Pons (tissue), 1 donor: ENCODE results near the gene USP9X.
"Not testable (repeated sequence)": the region's sequence is repeated elsewhere in the genome, so short reads cannot be mapped to it uniquely, and the experiment has no call there.

Experiments
- DNase-seq: peaks from one replicate; pipeline ENCODE4 v3.0.0-alpha.2; 2016; ENCODE audit warnings: low spot score

The USP9X gene

GRCh38 chrX:41085512-41085877 lies 250 bp downstream of the USP9X start:
- DNase-seq: peak; percentile 17

GRCh38 chrX:41085878-41086626 lies 807 bp downstream of the USP9X start:
- DNase-seq: peak; percentile 22

DNA sequence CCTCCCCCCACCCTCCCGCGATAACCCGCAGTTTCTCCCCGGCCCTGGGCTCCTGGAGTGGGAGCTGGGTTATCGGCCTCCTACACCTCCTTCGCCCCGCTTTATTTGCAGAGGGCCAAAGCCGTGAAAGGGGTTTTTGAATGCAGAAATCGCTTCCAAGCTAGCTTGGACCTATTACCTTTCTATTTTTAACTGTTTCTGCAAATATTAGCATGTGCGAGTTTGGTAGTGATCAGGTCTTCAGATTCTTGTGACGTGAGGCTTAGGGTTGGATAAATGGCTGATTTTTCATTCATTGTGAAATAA lies 1.3 kb downstream of the USP9X start:
- peak; percentile 2 for DNase-seq

- no peak for DNase-seq
These were observed 2.0 kb downstream of the USP9X start for GRCh38 chrX:41087201-41087600.

GRCh38 chrX:41090568-41091238 lies 5.5 kb downstream of the USP9X start:
- no peak for DNase-seq

- DNase-seq: no peak
These were observed 7.5 kb downstream of the USP9X start for GRCh38 chrX:41092776-41093175.

DNA sequence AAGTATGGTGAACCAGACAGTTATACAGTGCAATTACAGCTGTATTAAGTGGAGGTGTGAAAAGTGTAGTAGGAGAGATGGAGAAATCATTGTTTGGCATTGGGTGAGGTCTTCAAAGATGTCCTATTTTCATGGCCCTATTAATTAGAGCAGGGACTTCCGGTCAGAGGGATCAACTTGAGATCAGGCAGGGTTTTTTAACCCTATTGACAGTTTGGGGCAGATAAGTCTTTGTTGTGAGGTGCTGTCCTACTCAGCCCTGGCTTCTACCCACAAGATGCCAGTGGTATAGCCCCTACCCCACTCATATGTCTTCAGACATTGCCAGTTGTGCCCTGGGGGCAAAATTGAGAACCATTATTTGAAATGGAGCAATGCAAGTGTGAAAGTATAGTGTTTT lies 9.9 kb downstream of the USP9X start:
- no peak for DNase-seq

DNA sequence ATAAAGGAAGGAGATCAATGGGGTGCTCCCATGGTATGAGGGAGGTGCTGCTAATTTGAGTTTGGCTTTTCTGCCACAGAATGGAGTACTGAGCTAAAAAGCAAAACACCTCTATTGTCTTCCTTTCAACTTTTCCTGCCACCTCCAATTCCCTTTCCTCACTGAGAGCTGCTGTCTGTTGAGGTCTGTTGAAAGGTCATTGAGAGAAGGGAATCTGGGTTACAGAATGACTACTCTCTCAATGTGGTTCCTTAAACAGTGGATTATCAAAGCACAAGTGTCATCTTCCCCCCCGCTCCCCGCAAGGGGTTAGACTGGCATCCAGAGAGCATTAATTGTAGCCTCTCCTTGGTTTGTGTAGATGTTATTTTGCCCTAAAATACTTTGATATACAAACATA lies 10.7 kb downstream of the USP9X start:
- no peak for DNase-seq

DNA sequence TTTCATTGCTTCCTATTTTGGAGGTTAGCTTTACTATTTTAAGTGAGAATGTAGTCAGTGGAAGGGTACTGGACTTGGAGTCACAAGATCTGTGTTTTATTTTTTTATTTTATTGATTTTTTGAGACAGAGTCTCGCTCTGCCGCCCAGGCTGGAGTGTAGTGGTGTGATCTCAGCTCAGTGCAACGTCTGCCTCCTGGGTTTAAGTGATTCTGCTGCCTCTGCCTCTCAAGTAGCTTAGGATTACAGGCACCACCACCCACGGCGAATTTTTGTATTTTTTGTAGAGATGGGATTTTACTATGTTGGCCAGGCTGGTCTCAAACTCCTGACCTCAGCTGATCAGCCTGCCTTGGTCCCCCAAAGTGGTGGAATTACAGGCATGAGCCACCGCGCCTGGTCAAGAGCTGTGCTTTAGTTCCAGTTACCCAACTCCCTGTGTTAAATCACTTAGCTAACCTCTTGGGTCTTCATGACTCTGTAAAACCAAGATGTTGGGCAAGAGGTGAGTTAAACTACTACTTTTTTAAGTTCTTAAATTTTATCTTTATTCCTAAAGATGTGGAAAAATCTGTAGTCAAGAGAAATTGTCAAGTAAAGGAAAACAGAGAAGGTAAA lies 11.2 kb downstream of the USP9X start:
- no peak for DNase-seq

- DNase-seq: no peak
These were observed 12.1 kb downstream of the USP9X start for GRCh38 chrX:41097326-41097725.

GRCh38 chrX:41100200-41100599 lies 15.0 kb downstream of the USP9X start:
- DNase-seq: no peak

GRCh38 chrX:41100819-41101218 lies 15.6 kb downstream of the USP9X start:
- DNase-seq: no peak

GRCh38 chrX:41105005-41105404 lies 19.8 kb downstream of the USP9X start:
- DNase-seq: no peak

DNA sequence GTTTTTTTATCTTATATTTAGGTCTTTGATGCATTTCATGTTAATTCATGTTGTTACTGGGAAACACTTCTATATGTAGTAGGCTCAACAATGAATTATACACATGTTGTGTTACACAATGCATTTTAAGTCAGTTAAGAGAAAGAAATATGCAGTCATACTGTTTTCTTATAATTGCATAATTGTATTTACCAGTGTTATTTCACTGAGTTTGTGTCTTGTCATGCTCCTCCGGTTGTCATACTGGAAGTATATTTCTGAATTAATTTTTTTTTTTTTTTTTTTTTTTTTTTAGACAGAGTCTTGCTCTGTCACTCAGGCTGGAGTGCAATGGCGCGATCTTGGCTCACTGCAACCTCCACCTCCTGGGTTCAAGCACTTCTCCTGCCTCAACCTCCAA lies 21.0 kb downstream of the USP9X start:
- not testable (repeated sequence) for DNase-seq

GRCh38 chrX:41108007-41108406 lies 22.8 kb downstream of the USP9X start:
- DNase-seq: no peak

DNA sequence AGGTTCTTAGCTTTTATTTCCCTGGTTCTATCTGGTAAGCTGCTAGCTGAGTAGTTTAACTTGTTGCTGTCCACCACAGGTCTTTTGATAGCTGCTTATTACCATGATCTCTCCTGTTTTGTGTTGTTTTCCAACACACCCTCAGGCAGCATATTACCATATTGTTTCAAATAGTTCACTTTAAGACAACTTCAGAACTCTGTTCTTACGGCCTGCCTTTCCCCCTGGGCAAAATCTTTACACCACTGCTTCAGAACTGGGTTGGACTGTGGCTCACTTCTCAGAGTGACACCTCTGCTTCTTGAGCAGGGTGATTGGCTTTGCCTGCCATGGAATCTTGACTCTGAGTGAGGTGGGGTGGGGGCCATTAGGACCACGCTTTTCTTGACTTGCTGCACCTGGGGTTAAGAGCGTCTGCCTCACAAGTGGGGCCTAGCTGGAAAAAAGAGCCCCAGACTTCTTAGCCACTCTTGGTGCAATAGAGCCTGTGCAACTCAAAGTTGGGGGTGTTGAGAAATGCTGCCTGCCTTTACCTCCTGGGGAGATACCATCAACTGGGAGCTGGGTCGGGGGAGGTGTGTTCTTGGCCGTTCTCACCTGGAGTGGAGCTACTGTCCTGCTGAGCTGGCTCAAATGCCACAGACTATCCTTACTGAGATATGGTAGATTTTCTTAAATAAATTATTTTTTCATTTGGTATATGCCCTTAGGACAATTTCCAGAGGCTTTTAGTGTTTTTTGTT lies 23.4 kb downstream of the USP9X start:
- no peak for DNase-seq

- no peak for DNase-seq
These were observed 25.8 kb downstream of the USP9X start for GRCh38 chrX:41110801-41111625.

DNA sequence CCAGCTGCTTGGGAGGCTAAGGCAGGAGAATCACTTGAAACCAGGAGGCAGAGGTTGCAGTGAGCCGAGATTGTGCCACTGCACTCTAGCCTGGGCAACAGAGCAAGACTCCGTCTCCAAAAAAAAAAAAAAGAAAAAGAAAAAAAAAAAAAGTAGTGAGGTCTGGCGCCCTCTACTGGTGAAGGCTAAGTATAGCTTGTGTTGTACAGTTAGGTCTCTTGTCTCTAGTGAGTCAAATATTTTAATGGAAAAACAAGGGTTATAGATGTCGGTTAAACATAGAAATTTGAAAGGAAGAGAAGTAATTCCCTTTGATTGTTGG lies 29.8 kb downstream of the USP9X start:
- DNase-seq: peak; percentile 36

DNA sequence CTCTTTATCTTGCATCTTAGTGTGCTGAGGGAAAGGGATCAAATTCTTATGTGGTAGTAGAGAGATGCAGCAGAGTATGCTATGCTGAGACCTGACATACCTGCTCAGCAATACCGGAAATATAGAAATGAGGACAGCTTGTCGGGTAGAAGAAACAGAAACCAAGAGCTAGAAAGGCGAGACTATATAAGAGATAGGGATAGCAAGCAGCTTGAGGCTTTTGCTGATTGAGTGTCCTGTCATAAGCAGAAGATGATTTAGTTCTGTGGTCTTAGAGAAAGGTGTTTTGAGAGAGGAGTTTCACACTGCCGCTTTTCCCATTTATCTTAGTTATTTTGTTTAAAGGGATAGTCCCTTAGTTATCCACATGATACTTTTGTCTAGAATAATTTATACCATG lies 31.7 kb downstream of the USP9X start:
- DNase-seq: no peak

DNA sequence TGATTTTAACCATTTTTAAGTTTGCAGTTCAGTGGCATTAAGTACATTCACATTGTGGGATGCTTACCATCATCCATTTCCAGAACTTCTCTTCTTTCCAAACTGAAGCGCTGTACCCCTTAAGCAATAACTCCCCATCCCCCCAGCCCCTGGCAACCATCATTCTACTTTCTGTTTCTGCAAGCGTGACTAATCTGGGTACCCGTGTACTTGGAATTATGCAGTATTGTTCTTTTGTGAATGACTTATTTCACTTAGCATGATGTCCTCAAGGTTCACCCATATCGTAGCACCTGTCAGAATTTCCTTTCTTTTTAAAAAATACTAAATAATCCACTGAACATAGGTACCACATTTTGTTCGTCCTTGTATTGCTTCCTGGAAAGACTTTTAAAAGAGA lies 32.9 kb downstream of the USP9X start:
- no peak for DNase-seq

DNA sequence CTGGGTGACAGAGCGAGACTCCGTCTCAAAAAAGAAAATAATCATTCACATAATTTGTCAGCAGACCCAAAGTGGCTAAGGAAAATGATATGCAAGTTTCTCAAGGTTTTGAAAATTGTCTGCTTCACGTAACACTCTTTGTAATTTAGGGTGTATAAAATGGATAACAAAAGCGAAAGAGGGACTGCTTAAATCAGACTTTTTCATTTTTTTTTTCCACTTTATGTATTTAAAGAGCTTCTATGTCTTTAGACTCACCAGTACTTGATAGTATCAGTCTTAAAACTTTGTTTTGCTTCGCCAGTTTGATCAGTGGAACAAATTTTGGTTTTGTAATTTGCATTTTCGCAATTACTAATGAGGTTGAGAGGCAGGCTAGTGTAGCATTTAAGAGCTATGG lies 34.6 kb downstream of the USP9X start:
- no peak for DNase-seq

- DNase-seq: no peak
These were observed 36.5 kb downstream of the USP9X start for GRCh38 chrX:41121766-41122165.
